ENCODE data around the gene CBFA2T3.

GRCh38 chr16:88902744-88903143, 74.3 kb downstream of the CBFA2T3 start:
- TF ChIP-seq CTCF (IDR thresholded peaks at IDR 0.05): no peak
- TF ChIP-seq POLR2AphosphoS5 (IDR thresholded peaks at IDR 0.05): no peak
- TF ChIP-seq POLR2A (IDR thresholded peaks at IDR 0.05): no peak

All from gastroesophageal sphincter (tissue), 3 donors.